Measurements from ENCODE around the gene MAPK10. TPM values are rescaled to one million over a fixed set of nuclear protein-coding genes. Genes with fewer than 3 reads are reported as not detected.

MAPK10 gene
- total RNA-seq, 1 experiment from 2014 or later: 4.7 TPM

- H3K9me3 Mint-ChIP-seq: no peaks in the 10 kb centered on the region; a peak in 1 of 5 replicates
- peak overlapping the region in 1 of 3 experiments; percentile 66; a peak in 1 of 7 replicates for H3K27ac Mint-ChIP-seq
- no peaks in the 10 kb centered on the region for H3K4me1 Mint-ChIP-seq
- Histone ChIP-seq H2BK15ac (ENCODE audit: low read depth, low read length) (no peak overlapping the region), H3K27ac (ENCODE audit: insufficient read length, low read depth, low read length) (no peak overlapping the region), H3K56ac (ENCODE audit: insufficient read length, low read depth, low read length) (no peak overlapping the region), H2BK12ac (ENCODE audit: insufficient read length, low read depth, low read length) (no peak overlapping the region), H2AFZ (ENCODE audit: low read length) (no peak overlapping the region), H3K9ac (ENCODE audit: extremely low read depth, insufficient read length, low read length) (no peak overlapping the region), H3K23ac (ENCODE audit: insufficient read length, low read depth, low read length) (no peak overlapping the region), H4K8ac (replicated peaks; ENCODE audit: insufficient read length, low read depth, low read length) (no peak overlapping the region), H3K27me3 (ENCODE audit: insufficient read depth, low read length) (no peaks in the 10 kb centered on the region), H4K91ac (ENCODE audit: insufficient read length, low read depth, low read length) (no peak overlapping the region), H3K23me2 (ENCODE audit: insufficient read length, low read depth, low read length, poor library complexity, severe bottlenecking) (no peaks in the 10 kb centered on the region), H3K79me2 (ENCODE audit: insufficient read depth, low read length) (no peaks in the 10 kb centered on the region), H2AK5ac (ENCODE audit: insufficient read length, low read length) (no peak overlapping the region), H2BK5ac (ENCODE audit: insufficient read length, low read length) (no peak overlapping the region), H3K4me2 (ENCODE audit: insufficient read depth, insufficient read length, low read length) (no peak overlapping the region), H3K18ac (ENCODE audit: insufficient read length, low read depth, low read length) (no peak overlapping the region), H3K14ac (ENCODE audit: insufficient read depth, low read length) (no peak overlapping the region), H3K4ac (ENCODE audit: low read depth, low read length) (no peak overlapping the region), H3T11ph (ENCODE audit: low read length) (no peak overlapping the region), H4K5ac (ENCODE audit: insufficient read length, low read depth, low read length) (no peak overlapping the region), H3K4me1 (ENCODE audit: insufficient read depth, low read length) (no peaks in the 10 kb centered on the region), H3K79me1 (ENCODE audit: insufficient read depth, low read depth, low read length, poor library complexity, severe bottlenecking) (no peaks in the 10 kb centered on the region), H2BK120ac (ENCODE audit: low read depth, low read length, poor library complexity, severe bottlenecking) (no peak overlapping the region), H4K20me1 (ENCODE audit: control insufficient read depth, insufficient read depth, insufficient read length) (no peaks in the 10 kb centered on the region), H3K9me3 (ENCODE audit: control insufficient read depth, low read depth, low read length) (no peaks in the 10 kb centered on the region), H2BK20ac (ENCODE audit: low read depth, low read length, poor library complexity, severe bottlenecking) (no peak overlapping the region)
- no peak for TF ChIP-seq CTCF (conservative IDR thresholded peaks at IDR 0.05)
- H3K4me3 Mint-ChIP-seq: no peak overlapping the region
- H3K36me3 Mint-ChIP-seq (ENCODE audit: insufficient read depth in 1 of 3, low read depth in 3 of 3): peaks cover 0 to 5% (median 4%) of the 10 kb centered on the region in 3 experiments; a peak in 3 of 7 replicates
- no peaks in the 10 kb centered on the region for H3K27me3 Mint-ChIP-seq (ENCODE audit: low read depth)
- no peak for DNase-seq
- no CpG with 5 or more reads among the region's 1 CpG for WGBS (ENCODE audit: extremely low coverage, insufficient read length, low lambda C conversion rate)
Measured at GRCh38 chr4:86247320-86247719, 112.5 kb downstream of the MAPK10 start.
